Measurements from ENCODE around the gene CAND1. TPM values are rescaled to one million over a fixed set of nuclear protein-coding genes. Genes with fewer than 3 reads are reported as not detected.

Gene CAND1
- total and polyA plus RNA-seq, 2 of the 8 experiments (the other 6 are each of a cell fraction or from before 2014, with no cell fraction given) = 39.4 to 271 TPM

DNA sequence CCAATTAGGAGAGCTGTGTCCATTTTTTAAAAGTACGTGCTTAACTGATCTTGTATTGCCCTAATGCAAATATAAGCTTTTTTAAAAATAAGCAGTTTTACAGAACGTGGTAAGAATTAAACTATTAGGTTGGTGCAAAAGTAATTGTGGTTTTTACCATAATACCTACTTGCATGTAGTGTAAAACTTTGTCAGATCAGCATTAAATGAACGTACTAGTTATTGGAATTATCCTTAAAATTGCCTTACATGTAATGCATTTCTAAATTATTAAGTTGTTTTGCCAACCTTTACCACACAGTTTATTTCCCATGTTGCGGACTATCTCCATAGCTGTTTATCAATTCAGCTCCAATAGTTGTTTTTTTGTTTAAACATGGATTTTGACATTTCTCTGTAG lies 10.9 kb downstream of the CAND1 start:
- ChIA-PET POLR2A (ENCODE audit: partially characterized antibody) (interaction anchor here (4.7 kb wide), 1 partner anchor 11 kb away, joined by 33 read pairs; the partner anchor contains the start of gene CAND1), CTCF (ENCODE audit: partially characterized antibody) (interaction anchor here (0.6 to 2.5 kb wide), 3 partner anchors 9 to 58 kb away, joined by 3 to 6 read pairs (median 5); partner anchors contain the start of gene CAND1)
- H2BK120ac ChIP-seq (replicated peaks; ENCODE audit: low read depth, low read length) = no peak overlapping the region
- peaks cover 0 to 17% (median 4%) of the 10 kb centered on the region in 4 experiments; a peak in 3 of 8 replicates for H3K36me3 ChIP-seq (ENCODE audit: control insufficient read depth in 2 of 4, insufficient read depth in 4 of 4, low read length in 3 of 4)
- no peak overlapping the region for H4K8ac ChIP-seq (ENCODE audit: extremely low read depth, insufficient read depth, low read length)
- no peak overlapping the region for H2AK5ac ChIP-seq (ENCODE audit: low read depth, low read length)
- no peak for FAIRE-seq
- H3K23ac ChIP-seq (ENCODE audit: insufficient read length) = no peak overlapping the region
- no peaks in the 10 kb centered on the region for H3K27me3 ChIP-seq (replicated peaks in 1 of 4; ENCODE audit: control insufficient read depth in 3 of 4, extremely low read depth in 1 of 4, insufficient read depth in 3 of 4, low read length in 3 of 4)
- no peak overlapping the region for H4K91ac ChIP-seq (replicated peaks; ENCODE audit: insufficient read length, low read length)
- H3K79me1 ChIP-seq (ENCODE audit: low read depth, low read length) = peaks cover 6% of the 10 kb centered on the region
- no peaks in the 10 kb centered on the region for H3K23me2 ChIP-seq (ENCODE audit: low read depth, low read length)
- H3K18ac ChIP-seq (ENCODE audit: extremely low read depth, low read length) = no peak overlapping the region
- no peak overlapping the region for H3K4me2 ChIP-seq (ENCODE audit: insufficient read depth in 1 of 2, low read depth in 2 of 2, low read length in 2 of 2)
- H3K79me2 ChIP-seq (ENCODE audit: control insufficient read depth in 1 of 2, insufficient read depth in 2 of 2, low read length in 2 of 2) = peaks cover 5 to 91% of the 10 kb centered on the region in 2 experiments
- H3K56ac ChIP-seq (replicated peaks; ENCODE audit: insufficient read length, low read depth, low read length) = no peak overlapping the region
- no peak overlapping the region for H2BK15ac ChIP-seq (ENCODE audit: low read length)
- H3K4me3 ChIP-seq (ENCODE audit: extremely low read depth in 1 of 4, insufficient read depth in 2 of 4, low read depth in 3 of 4, low read length in 4 of 4) = no peak overlapping the region
- H3K9me3 ChIP-seq (ENCODE audit: insufficient read depth in 2 of 2, low read depth in 1 of 2, low read length in 1 of 2) = no peaks in the 10 kb centered on the region
- H3K27ac ChIP-seq (ENCODE audit: low read depth, low read length) = no peak overlapping the region
- peaks cover 0 to 2% (median under 1%) of the 10 kb centered on the region in 4 experiments; a peak in 2 of 7 replicates for H3K4me1 ChIP-seq (replicated peaks in 1 of 4; ENCODE audit: control insufficient read depth in 3 of 4, insufficient read depth in 4 of 4, low read length in 3 of 4)
- peaks cover 9 to 11% of the 10 kb centered on the region in 2 experiments for H4K20me1 ChIP-seq (replicated peaks in 1 of 2; ENCODE audit: control insufficient read depth in 1 of 2, insufficient read depth in 2 of 2, low read length in 2 of 2)
- H2AFZ ChIP-seq (ENCODE audit: low read length) = no peak overlapping the region
- whole genome bisulfite sequencing, 2 experiments (ENCODE audit: extremely low coverage in 1 of 2, insufficient coverage in 1 of 2, insufficient read length in 1 of 2, insufficient replicate concordance in 2 of 2, low coverage in 1 of 2, low lambda C conversion rate in 2 of 2, missing lambda C conversion rate in 1 of 2) = 91% methylated on average over 4 of the region's 4 CpGs; no CpG with 5 or more reads in 1 of the 2 experiments
- H2BK12ac ChIP-seq (ENCODE audit: low read depth, low read length) = no peak overlapping the region
- H2BK20ac ChIP-seq (ENCODE audit: low read length) = no peak overlapping the region
- no peak overlapping the region for H4K5ac ChIP-seq (ENCODE audit: insufficient read length, low read depth, low read length)
- no peak overlapping the region for H3K14ac ChIP-seq (ENCODE audit: insufficient read length)
- no peak overlapping the region for H3K9ac ChIP-seq (replicated peaks in 1 of 4; ENCODE audit: extremely low read depth in 1 of 4, low read depth in 3 of 4, low read length in 3 of 4)
- H3K4ac ChIP-seq (replicated peaks; ENCODE audit: insufficient read length, low read depth, low read length) = no peak overlapping the region
- no peak overlapping the region for H2BK5ac ChIP-seq (ENCODE audit: low read depth, low read length)
- no peak for DNase-seq (ENCODE audit: low read depth in 1 of 2, low spot score in 2 of 2)
- TF ChIP-seq YY1 (IDR thresholded peaks at IDR 0.05; ENCODE audit: low read depth, low read length) (no peak), BCL11A (IDR thresholded peaks at IDR 0.05; ENCODE audit: low read depth in 2 of 2, low read length in 2 of 2) (no peak), GABPA (IDR thresholded peaks at IDR 0.05; ENCODE audit: borderline replicate concordance, insufficient read depth, low read length) (no peak), EZH2 (IDR thresholded peaks at IDR 0.05; ENCODE audit: low read depth, low read length, severe bottlenecking) (no peak), TEAD4 (IDR thresholded peaks at IDR 0.05; ENCODE audit: low read depth, low read length) (no peak), CEBPB (IDR thresholded peaks at IDR 0.05; ENCODE audit: low read depth, low read length) (no peak), CHD2 (IDR thresholded peaks at IDR 0.05; ENCODE audit: low read length) (no peak), HDAC6 (IDR thresholded peaks at IDR 0.05; ENCODE audit: low read depth, low read length) (no peak), FOSL1 (IDR thresholded peaks at IDR 0.05; ENCODE audit: insufficient read depth, low read depth, low read length) (no peak), SAP30 (IDR thresholded peaks at IDR 0.05; ENCODE audit: insufficient read depth, insufficient replicate concordance, low read length) (no peak), GTF2F1 (IDR thresholded peaks at IDR 0.05; ENCODE audit: borderline replicate concordance, low read depth, low read length) (no peak)
